ENCODE measurements around the gene MYZAP. TPM values are rescaled to one million over a fixed set of nuclear protein-coding genes. Genes with fewer than 3 reads are reported as not detected.

MYZAP gene
- total and polyA plus RNA-seq, 9 of the 15 experiments (the other 6 are each of a cell fraction or from before 2014, with no cell fraction given) = 0.03 TPM; not detected in 8

DNA sequence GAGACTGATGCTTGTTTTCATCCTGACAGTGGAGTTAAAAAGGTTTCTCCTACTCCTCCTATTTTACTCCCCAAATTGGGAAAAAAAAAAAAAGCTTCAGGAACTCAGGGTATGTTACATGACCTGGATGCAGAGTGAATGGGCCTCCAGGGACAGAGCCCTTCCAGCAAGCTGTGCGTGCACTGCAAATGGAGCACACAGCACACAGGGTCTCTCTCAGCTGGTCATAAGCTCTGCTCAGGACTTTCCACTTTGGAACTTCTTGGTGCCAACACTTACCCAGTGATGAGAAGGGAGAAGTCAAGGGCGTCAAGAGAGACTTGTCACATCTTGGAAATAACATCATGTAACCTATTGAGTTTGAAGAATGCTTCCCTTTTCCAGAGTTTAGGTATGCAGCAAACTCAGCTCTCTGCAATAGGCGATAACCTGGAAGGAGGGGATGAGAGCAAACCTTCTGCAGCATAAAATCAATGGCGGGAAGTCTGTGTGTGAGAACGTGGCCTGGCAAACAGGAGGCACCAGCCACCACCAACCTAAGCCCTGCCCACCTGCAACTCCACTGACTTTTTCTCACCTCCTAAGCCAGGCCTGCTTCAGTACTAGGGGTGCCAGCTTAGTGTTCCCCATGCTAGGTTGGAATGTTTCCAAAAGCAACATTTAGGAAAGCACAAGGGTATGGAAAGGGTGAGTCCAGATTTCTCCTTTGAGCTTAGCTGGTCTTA lies 39.8 kb downstream of the MYZAP start (continued):
- TF ChIP-seq SP2 (IDR thresholded peaks at IDR 0.05; ENCODE audit: extremely low read depth, low read depth, low read length, poor library complexity, severe bottlenecking) = no peak
- TF ChIP-seq POLR2AphosphoS5 (IDR thresholded peaks at IDR 0.05; ENCODE audit: control insufficient read depth, insufficient read depth, low read depth, low read length) = no peak

DNA sequence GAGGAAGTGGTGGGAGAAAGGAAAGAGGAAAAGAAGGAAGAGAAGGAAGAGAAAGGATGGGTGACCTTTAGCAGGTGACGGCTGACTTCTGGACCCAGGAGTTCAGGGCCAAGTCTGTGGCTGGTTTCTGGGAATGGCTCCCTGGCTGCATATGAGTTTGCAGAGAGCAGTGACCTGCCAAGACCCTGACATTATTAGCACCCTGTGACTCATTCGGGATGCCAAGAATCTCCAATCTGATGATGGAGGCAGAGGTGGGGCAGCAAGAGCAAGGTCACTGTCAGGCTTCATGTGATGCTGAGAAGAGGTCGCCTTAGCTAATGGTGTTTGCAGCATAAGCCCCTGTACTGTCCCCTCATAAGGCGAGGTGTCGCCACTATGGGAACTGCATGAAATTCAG lies 42.6 kb downstream of the MYZAP start:
- Histone ChIP-seq H3K27me3 (ENCODE audit: control insufficient read depth in 2 of 2, insufficient read depth in 2 of 2, low read length in 2 of 2) (peaks cover 25 to 26% of the 10 kb centered on the region in 2 experiments), H3K27ac (ENCODE audit: extremely low read depth, low read depth, low read length) (no peak overlapping the region), H3K4me2 (ENCODE audit: insufficient read depth, low read length) (no peak overlapping the region), H3K9me3 (replicated peaks; ENCODE audit: control insufficient read depth, insufficient read depth, low read depth, low read length) (no peaks in the 10 kb centered on the region), H3K4me1 (replicated peaks in 1 of 2; ENCODE audit: control insufficient read depth in 2 of 2, insufficient read depth in 2 of 2, low read length in 2 of 2) (no peaks in the 10 kb centered on the region), H3K4me3 (no peak overlapping the region), H3K9me1 (ENCODE audit: control insufficient read depth, insufficient read depth, low read length) (no peaks in the 10 kb centered on the region), H2AFZ (ENCODE audit: low read depth, low read length) (no peak overlapping the region), H3K9ac (ENCODE audit: insufficient read depth in 1 of 2, low read depth in 2 of 2, low read length in 2 of 2) (no peak overlapping the region), H4K20me1 (replicated peaks; ENCODE audit: control insufficient read depth, insufficient read depth, low read length) (no peaks in the 10 kb centered on the region), H3K36me3 (ENCODE audit: control insufficient read depth, insufficient read depth, low read length) (no peaks in the 10 kb centered on the region), H3K79me2 (ENCODE audit: control insufficient read depth, insufficient read depth, low read length) (no peaks in the 10 kb centered on the region)
- in situ Hi-C loops (cut with MboI) (no loop called here), intact Hi-C loops (cut with micrococcal nuclease) (no loop called here)
- ChIA-PET CTCF (ENCODE audit: low intra/inter-chr PET ratio) (no interaction called here), POLR2A (no interaction called here)
- no TSS peak for BruUV-seq (replicated peaks)
- ATAC-seq = no peak
- DNase-seq (ENCODE audit: extremely low read depth in 1 of 4, low spot score in 3 of 4) = no peak
- TF ChIP-seq ZNF184 (CRISPR knock-in tag; IDR thresholded peaks at IDR 0.05) (no peak), FOXJ3 (CRISPR knock-in tag; IDR thresholded peaks at IDR 0.05) (no peak), POLR3G (IDR thresholded peaks at IDR 0.05; ENCODE audit: extremely low read depth, insufficient read length, insufficient replicate concordance) (no peak), RBFOX2 (IDR thresholded peaks at IDR 0.05; ENCODE audit: low read depth, low read length) (no peak)
- FAIRE-seq = no peak
- WGBS (ENCODE audit: insufficient coverage, low coverage, missing lambda C conversion rate) = 0% methylated on average over 5 of the region's 5 CpGs
